ENCODE results near the gene NT5C1A.
A peak's percentile ranks its signal among the peaks of the same experiment; 100 is the strongest.

NT5C1A gene

GRCh38 chr1:39704757-39705156 is 32.9 kb upstream of the NT5C1A start:
- no CpG with 5 or more reads among the region's 1 CpG for WGBS (ENCODE audit: extremely low coverage, insufficient coverage, insufficient read length)
- no peak overlapping the region for H4K12ac ChIP-seq (ENCODE audit: low read depth, low read length)

GRCh38 chr1:39701049-39701439 is 29.1 kb upstream of the NT5C1A start:
- Histone ChIP-seq H3K4me2 (ENCODE audit: low read length) (peak overlapping the region; percentile 2), H4K91ac (ENCODE audit: low read depth, low read length) (no peak overlapping the region), H3K79me2 (ENCODE audit: control insufficient read depth, insufficient read depth, low read length, poor library complexity) (no peaks in the 10 kb centered on the region), H2BK5ac (ENCODE audit: low read depth, low read length, poor library complexity) (no peak overlapping the region), H3K4me3 (ENCODE audit: low read depth, low read length) (no peak overlapping the region), H2BK12ac (ENCODE audit: low read length) (no peak overlapping the region), H3K14ac (ENCODE audit: low read length) (no peak overlapping the region), H3K9ac (ENCODE audit: low read length) (no peak overlapping the region), H3K27me3 (ENCODE audit: insufficient read depth, low read length) (peaks cover 18% of the 10 kb centered on the region), H3K9me3 (ENCODE audit: insufficient read depth, low read depth, low read length) (peaks cover 3% of the 10 kb centered on the region), H2AFZ (ENCODE audit: insufficient read depth, low read length, poor library complexity) (no peak overlapping the region), H2AK5ac (ENCODE audit: low read length) (no peak overlapping the region), H3K79me1 (ENCODE audit: low read length) (no peaks in the 10 kb centered on the region), H3K36me3 (ENCODE audit: control insufficient read depth in 1 of 2, insufficient read depth in 2 of 2, low read length in 2 of 2) (no peaks in the 10 kb centered on the region), H3K4me1 (ENCODE audit: control insufficient read depth in 1 of 2, insufficient read depth in 2 of 2, low read length in 2 of 2) (no peaks in the 10 kb centered on the region), H4K12ac (ENCODE audit: low read depth, low read length) (no peak overlapping the region), H3K27ac (ENCODE audit: low read depth, low read length) (no peak overlapping the region), H3K4ac (ENCODE audit: low read depth, low read length) (no peak overlapping the region), H2BK120ac (ENCODE audit: insufficient read depth, low read length, poor library complexity) (no peak overlapping the region), H3K23ac (ENCODE audit: low read length) (no peak overlapping the region), H4K8ac (ENCODE audit: low read depth, low read length) (no peak overlapping the region), H3K18ac (ENCODE audit: low read length) (no peak overlapping the region)
- WGBS (ENCODE audit: extremely low coverage, insufficient coverage, insufficient read length): no CpG with 5 or more reads among the region's 12 CpGs
- DNase-seq: no peak

More at GRCh38 chr1:39704757-39705156, 32.9 kb upstream of the NT5C1A start:
- H2BK5ac ChIP-seq (ENCODE audit: low read depth, low read length, poor library complexity): no peak overlapping the region
- no peak overlapping the region for H3K23ac ChIP-seq (ENCODE audit: low read length)
- no peak overlapping the region for H3K27ac ChIP-seq (ENCODE audit: low read depth, low read length)
- no peaks in the 10 kb centered on the region for H3K36me3 ChIP-seq (ENCODE audit: control insufficient read depth in 1 of 2, insufficient read depth in 2 of 2, low read length in 2 of 2)
- no peak overlapping the region for H3K18ac ChIP-seq (ENCODE audit: low read length)
- no peak overlapping the region for H3K4me3 ChIP-seq (ENCODE audit: low read depth, low read length)
- H3K9ac ChIP-seq (ENCODE audit: low read length): no peak overlapping the region
- H3K27me3 ChIP-seq (ENCODE audit: insufficient read depth, low read length): peaks cover 7% of the 10 kb centered on the region
- no peak overlapping the region for H2BK120ac ChIP-seq (ENCODE audit: insufficient read depth, low read length, poor library complexity)
- no peak overlapping the region for H2BK12ac ChIP-seq (ENCODE audit: low read length)
- H3K79me1 ChIP-seq (ENCODE audit: low read length): no peaks in the 10 kb centered on the region
- no peak overlapping the region for H3K4me2 ChIP-seq (ENCODE audit: low read length)
- H3K4me1 ChIP-seq (ENCODE audit: control insufficient read depth in 1 of 2, insufficient read depth in 2 of 2, low read length in 2 of 2): no peaks in the 10 kb centered on the region
- no peaks in the 10 kb centered on the region for H3K9me3 ChIP-seq (ENCODE audit: insufficient read depth, low read depth, low read length)
- no peak overlapping the region for H3K4ac ChIP-seq (ENCODE audit: low read depth, low read length)
- H3K14ac ChIP-seq (ENCODE audit: low read length): no peak overlapping the region
- H2AFZ ChIP-seq (ENCODE audit: insufficient read depth, low read length, poor library complexity): no peak overlapping the region
- H2AK5ac ChIP-seq (ENCODE audit: low read length): no peak overlapping the region
- no peak for DNase-seq
- H3K79me2 ChIP-seq (ENCODE audit: control insufficient read depth, insufficient read depth, low read length, poor library complexity): no peaks in the 10 kb centered on the region
- no peak overlapping the region for H4K8ac ChIP-seq (ENCODE audit: low read depth, low read length)
- H4K91ac ChIP-seq (ENCODE audit: low read depth, low read length): no peak overlapping the region

GRCh38 chr1:39700348-39700747 is 28.4 kb upstream of the NT5C1A start:
- H3K4me3 ChIP-seq (ENCODE audit: low read depth, low read length): no peak overlapping the region
- no peak overlapping the region for H2AK5ac ChIP-seq (ENCODE audit: low read length)
- WGBS (ENCODE audit: extremely low coverage, insufficient coverage, insufficient read length): no CpG with 5 or more reads among the region's 3 CpGs

GRCh38 chr1:39699419-39699818 is 27.5 kb upstream of the NT5C1A start:
- Histone ChIP-seq H2BK12ac (ENCODE audit: low read length) (no peak overlapping the region), H3K23ac (ENCODE audit: low read length) (no peak overlapping the region), H3K27ac (ENCODE audit: low read depth, low read length) (no peak overlapping the region), H4K12ac (ENCODE audit: low read depth, low read length) (no peak overlapping the region), H3K4ac (ENCODE audit: low read depth, low read length) (no peak overlapping the region), H2AFZ (ENCODE audit: insufficient read depth, low read length, poor library complexity) (no peak overlapping the region), H3K4me3 (ENCODE audit: low read depth, low read length) (no peak overlapping the region), H3K9ac (ENCODE audit: low read length) (no peak overlapping the region), H3K9me3 (ENCODE audit: insufficient read depth, low read depth, low read length) (peaks cover 3% of the 10 kb centered on the region), H4K91ac (ENCODE audit: low read depth, low read length) (no peak overlapping the region), H3K36me3 (ENCODE audit: control insufficient read depth in 1 of 2, insufficient read depth in 2 of 2, low read length in 2 of 2) (no peaks in the 10 kb centered on the region), H2BK5ac (ENCODE audit: low read depth, low read length, poor library complexity) (no peak overlapping the region), H3K79me2 (ENCODE audit: control insufficient read depth, insufficient read depth, low read length, poor library complexity) (no peaks in the 10 kb centered on the region), H3K27me3 (ENCODE audit: insufficient read depth, low read length) (peaks cover 22% of the 10 kb centered on the region), H3K79me1 (ENCODE audit: low read length) (no peaks in the 10 kb centered on the region), H3K4me1 (ENCODE audit: control insufficient read depth in 1 of 2, insufficient read depth in 2 of 2, low read length in 2 of 2) (no peaks in the 10 kb centered on the region), H4K8ac (ENCODE audit: low read depth, low read length) (no peak overlapping the region), H3K14ac (ENCODE audit: low read length) (no peak overlapping the region), H2BK120ac (ENCODE audit: insufficient read depth, low read length, poor library complexity) (no peak overlapping the region), H3K18ac (ENCODE audit: low read length) (no peak overlapping the region), H3K4me2 (ENCODE audit: low read length) (no peak overlapping the region), H2AK5ac (ENCODE audit: low read length) (no peak overlapping the region)
- no peak for DNase-seq
- WGBS (ENCODE audit: extremely low coverage, insufficient coverage, insufficient read length): no CpG with 5 or more reads among the region's 3 CpGs

More at GRCh38 chr1:39700348-39700747, 28.4 kb upstream of the NT5C1A start:
- Histone ChIP-seq H3K23ac (ENCODE audit: low read length) (no peak overlapping the region), H3K79me2 (ENCODE audit: control insufficient read depth, insufficient read depth, low read length, poor library complexity) (no peaks in the 10 kb centered on the region), H3K4ac (ENCODE audit: low read depth, low read length) (no peak overlapping the region), H2BK12ac (ENCODE audit: low read length) (no peak overlapping the region), H3K4me2 (ENCODE audit: low read length) (no peak overlapping the region), H3K9ac (ENCODE audit: low read length) (no peak overlapping the region), H3K27me3 (ENCODE audit: insufficient read depth, low read length) (peaks cover 19% of the 10 kb centered on the region), H3K36me3 (ENCODE audit: control insufficient read depth in 1 of 2, insufficient read depth in 2 of 2, low read length in 2 of 2) (no peaks in the 10 kb centered on the region), H4K12ac (ENCODE audit: low read depth, low read length) (no peak overlapping the region), H3K18ac (ENCODE audit: low read length) (no peak overlapping the region), H3K27ac (ENCODE audit: low read depth, low read length) (no peak overlapping the region), H2BK120ac (ENCODE audit: insufficient read depth, low read length, poor library complexity) (no peak overlapping the region), H4K91ac (ENCODE audit: low read depth, low read length) (no peak overlapping the region), H2BK5ac (ENCODE audit: low read depth, low read length, poor library complexity) (no peak overlapping the region), H2AFZ (ENCODE audit: insufficient read depth, low read length, poor library complexity) (no peak overlapping the region), H4K8ac (ENCODE audit: low read depth, low read length) (no peak overlapping the region), H3K4me1 (ENCODE audit: control insufficient read depth in 1 of 2, insufficient read depth in 2 of 2, low read length in 2 of 2) (no peaks in the 10 kb centered on the region), H3K9me3 (ENCODE audit: insufficient read depth, low read depth, low read length) (peaks cover 3% of the 10 kb centered on the region), H3K79me1 (ENCODE audit: low read length) (no peaks in the 10 kb centered on the region), H3K14ac (ENCODE audit: low read length) (no peak overlapping the region)
- no peak for DNase-seq
